GM19043 (cell line): ENCODE results near the gene CMTM1.
"Not testable (repeated sequence)": the region's sequence is repeated elsewhere in the genome, so short reads cannot be mapped to it uniquely, and the experiment has no call there.

ENCODE experiments used
- ATAC-seq: cut with Tn5 transposase; IDR thresholded peaks from one replicate; pipeline ENCODE4 v1.9.1; 2021; ENCODE audit warnings: low read depth; ENCODE audit not compliant: unreplicated experiment

CMTM1 gene

DNA sequence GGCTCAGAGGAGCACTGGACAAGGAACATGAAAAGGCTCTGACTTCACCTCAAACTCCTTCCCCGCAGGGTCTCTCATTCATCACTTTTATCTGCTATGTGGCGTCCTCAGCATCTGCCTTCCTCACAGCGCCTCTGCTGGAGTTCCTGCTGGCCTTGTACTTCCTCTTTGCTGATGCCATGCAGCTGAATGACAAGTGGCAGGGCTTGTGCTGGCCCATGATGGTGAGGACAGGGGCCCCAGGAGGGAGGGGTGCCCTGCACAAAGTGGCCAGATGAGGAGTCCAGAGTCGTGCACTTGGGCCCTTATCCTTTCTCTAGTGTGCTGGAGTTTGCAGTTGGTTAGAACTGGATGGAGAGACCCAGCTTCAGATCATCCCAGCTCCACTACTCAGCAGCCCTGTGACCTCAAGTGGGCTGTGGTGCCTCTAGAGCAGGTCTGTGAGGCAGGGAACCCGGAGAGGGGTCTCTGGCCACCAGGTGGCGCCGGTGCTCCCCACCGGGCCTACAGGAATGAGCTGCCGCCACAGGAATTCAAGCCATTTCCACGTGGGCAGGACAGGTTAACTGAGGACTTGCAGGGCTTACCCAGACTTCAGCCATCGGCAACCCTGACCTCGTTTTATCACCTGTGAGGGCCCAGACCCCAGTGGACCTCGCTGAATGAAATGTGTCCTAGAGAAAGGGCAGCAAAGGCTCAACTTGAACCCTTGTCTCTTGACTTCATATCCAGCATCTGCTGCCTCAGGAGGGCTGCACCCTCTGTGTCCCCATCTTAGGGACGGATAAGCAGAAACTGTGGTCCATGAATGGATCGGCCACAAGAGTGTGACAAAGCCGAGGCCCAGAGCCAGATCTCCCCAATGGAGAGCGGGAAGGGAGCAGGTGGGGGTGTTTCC lies 42.3 kb downstream of the CMTM1 start:
- peak; percentile 40 for ATAC-seq

DNA sequence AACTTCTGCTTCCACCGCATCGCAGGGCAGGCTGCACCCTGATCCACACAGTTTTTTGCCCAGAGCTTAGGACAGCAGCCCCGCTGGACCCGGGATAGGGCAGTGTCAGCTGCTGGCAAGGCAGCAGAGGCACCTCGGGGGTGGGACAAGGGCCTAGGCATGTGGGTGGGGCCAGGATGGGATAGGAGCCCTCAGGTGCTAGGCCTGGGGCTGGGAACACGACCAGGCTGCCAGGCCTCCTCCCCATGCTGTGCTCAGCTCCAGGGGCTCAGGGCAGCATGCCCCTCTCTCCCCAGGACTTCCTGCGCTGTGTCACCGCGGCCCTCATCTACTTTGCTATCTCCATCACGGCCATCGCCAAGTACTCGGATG lies 42.9 kb downstream of the CMTM1 start:
- no peak for ATAC-seq

DNA sequence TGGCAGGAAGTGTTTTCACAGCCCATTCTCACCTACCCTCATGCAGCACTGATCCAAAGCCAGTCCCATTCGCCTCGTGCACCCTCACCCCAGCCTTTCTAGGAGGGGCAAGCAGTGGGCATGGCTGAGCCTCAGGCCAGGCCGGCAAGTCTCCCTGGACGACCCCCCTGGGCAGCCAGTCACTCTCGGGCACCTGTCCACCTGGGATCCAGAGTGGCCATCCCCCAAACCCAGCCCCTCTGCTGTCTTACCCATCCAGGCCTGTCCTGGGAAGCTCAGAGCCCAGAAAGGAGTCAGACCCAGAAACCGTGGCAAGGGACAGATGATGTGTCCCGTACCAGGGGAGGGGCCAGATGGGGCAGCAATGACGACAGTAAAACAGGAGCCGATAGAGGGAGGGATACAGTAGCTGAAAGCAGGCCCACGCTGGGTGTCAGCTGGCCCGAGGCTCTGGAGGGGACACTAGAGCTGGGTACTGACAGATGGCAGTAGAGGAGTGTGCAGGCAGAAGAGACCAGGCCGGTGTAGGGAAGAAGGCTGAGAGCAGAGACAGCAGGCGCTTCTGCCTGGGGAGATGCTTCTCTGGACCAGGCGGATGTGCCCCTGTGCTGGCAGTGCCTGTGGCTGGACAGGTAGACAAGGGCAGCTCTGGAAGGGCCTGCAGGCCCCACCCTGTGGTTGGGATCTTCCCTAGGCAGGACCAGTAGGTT lies 44.0 kb downstream of the CMTM1 start:
- no peak for ATAC-seq

DNA sequence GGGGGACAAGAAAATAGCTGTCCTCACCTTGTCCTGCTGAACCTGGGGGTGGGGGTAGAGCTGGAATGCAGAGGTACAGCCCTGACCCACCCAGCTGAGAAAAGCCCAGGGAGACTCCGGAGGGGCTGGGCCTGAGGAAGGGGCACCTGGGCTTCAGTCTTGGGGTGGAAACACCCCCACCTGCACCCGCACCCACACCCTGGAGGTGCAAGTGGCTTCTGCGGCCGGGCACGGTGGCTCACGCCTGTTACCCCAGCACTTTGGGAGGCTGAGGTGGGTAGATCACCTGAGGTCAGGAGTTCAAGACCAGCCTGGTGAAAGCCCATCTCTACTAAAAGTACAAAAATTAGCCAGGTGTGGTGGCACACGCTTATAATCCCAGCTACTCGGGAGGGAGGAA lies 45.7 kb downstream of the CMTM1 start:
- ATAC-seq, result not testable (repeated sequence)

DNA sequence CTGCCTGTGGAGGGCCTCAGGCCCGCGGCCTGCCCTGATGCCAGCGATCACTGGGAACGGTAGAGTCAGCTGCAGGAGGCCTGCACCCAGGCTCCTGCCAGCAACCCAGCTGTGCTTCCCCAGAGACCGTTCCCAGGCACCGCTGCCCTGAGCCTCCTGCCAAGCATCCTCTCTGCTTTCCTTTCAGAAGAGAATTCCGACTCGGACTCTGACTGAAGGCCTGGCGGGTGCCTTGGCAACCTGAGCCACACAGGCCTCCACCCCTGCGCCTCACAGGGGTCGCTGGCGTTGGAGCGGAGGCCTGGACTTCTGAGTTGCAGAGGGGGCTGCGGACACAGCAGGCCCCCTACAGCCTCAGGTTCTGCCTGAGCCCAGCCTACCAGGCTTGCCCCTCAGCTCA lies 46.2 kb downstream of the CMTM1 start:
- no peak for ATAC-seq

DNA sequence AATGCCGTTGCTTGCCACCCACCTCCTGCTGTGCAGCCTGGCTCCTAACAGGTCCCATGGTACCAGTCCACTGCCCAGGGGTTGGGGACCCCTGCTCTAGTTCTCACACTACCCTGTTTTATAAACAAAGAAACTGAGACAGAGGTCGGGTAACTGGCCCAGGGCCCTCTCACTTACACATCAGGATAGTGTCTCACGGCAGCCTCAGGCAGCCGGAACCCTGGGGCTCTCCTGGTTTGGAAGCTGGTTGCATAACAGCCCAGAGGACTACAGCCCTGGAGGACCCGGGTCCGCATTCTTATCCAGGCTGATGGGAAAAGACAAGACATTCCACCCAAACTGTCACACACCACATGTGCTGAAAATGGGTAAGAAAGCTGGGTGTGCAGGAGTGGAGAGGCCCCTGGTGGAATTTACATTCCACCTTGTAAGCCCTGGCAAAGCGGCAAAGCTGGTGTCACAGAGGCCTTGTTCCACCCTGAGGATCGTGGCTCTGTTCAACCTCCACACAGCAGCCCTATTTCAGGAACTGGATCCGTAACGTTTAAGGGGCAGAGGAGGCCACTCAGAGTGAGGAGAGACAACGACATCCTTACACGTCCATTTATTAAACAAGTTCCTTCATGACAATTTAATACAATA lies 48.0 kb downstream of the CMTM1 start:
- no peak for ATAC-seq

DNA sequence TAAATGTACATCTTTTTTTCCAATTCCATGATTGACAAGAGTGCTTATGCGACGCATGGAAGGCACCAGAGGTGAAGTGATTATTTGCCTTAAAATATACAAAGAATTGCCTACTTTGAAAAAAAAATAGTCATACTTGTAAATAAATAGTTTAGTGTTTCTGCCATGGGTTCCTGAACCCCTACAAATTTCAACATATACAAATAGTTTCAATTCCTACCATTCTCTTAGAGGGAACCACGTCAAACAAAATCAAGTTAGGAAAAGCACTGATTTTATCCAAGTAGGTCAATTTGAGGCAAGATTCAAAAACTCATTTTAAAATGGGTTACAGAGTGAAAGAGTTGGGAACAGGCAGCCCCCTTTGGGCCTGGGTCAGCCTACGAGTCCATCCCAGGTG lies 49.9 kb downstream of the CMTM1 start:
- ATAC-seq, result no peak

DNA sequence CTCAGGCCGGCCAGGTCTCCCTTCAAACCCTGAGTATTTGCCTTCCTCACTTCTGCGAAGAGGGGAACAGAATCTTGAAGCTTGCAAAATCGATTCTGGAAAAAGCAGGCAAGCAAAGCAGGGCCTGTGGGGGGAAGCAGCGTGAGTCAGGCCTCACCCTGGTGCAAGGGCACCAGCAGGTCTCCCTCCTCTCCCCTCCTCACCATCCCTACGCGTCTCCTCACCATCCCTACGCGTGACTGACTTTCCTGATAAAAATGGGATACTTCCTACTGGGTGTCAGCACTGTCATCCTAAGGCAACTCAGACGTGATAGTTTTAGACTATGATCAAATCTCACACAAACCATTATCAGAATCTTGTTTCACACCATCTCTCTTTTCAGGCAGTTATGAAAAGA lies 50.4 kb downstream of the CMTM1 start:
- ATAC-seq, result no peak

DNA sequence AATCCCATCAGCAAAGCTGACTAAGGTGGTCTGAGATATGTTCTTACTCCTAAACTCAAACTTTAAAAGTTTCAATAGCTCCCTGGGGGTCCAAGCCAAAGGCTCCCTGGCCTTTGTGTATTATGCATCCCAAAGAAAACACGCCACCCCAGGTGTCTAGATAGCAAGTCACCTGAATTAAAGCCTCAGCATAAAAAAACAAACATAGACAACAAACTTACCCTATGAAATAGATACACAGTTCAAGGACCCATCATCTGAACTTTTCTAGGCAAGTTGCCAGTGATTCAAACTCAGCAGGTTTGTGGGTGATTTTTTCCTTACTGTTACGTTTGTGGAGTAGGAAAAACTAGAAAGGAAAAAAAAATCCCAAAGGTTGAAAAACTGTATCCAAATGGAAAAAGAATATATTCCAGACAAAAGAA lies 50.8 kb downstream of the CMTM1 start:
- no peak for ATAC-seq

DNA sequence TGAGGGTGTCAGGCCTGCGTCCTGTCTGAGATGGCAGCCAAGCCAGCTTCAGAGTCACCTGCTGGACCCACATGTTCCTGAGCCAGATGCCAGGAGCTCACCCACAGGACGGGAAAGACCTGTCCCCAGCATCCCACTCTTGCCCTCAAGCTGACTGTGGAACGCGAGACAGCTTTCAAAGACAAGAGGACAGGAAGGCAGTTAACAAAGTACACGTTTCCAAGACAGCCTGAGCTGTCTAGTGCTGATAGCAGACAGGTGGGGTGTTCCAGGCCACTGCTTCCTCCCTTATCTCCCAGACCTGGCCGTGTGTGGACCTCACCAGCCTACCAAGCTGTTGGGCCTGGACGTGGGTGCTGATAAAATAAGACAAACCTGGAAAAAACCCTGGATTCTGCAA lies 51.5 kb downstream of the CMTM1 start:
- ATAC-seq, result no peak

DNA sequence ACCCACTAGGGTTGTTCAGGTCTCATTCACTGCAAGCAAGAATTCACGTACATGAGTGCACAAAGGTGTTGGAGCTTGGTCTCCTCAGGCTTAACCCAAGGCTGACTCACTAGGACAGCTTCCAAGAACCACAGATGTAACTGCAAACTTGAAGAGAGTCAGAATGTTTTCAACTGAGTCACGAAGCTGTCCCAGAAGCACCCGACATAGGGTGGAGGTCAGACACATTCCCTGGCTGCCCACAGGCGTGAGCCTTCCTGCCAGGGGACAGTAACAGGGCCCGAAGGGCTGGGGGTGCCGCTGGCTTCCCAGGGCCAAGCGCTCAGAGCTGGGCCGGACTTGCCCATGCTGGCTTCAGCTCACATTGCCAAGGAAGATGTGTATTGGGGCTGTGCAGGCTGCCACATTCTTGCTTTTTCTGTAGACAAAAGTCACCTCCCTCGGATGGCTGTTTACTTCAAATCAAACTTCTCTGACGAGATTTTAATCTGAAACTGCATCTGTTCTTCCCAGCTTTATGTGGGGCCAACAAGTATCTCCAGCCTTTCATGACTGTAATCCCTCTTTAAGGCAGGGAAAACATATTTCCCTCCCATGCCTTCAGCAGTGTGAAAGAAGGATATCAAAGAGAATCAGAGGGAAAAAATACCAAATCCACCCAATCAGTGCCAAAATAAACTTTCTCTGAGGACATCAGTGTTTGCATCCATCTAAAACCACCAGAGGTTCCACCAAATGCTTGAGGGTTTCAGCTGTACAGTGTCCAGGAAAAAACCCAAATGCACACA lies 52.5 kb downstream of the CMTM1 start:
- no peak for ATAC-seq

DNA sequence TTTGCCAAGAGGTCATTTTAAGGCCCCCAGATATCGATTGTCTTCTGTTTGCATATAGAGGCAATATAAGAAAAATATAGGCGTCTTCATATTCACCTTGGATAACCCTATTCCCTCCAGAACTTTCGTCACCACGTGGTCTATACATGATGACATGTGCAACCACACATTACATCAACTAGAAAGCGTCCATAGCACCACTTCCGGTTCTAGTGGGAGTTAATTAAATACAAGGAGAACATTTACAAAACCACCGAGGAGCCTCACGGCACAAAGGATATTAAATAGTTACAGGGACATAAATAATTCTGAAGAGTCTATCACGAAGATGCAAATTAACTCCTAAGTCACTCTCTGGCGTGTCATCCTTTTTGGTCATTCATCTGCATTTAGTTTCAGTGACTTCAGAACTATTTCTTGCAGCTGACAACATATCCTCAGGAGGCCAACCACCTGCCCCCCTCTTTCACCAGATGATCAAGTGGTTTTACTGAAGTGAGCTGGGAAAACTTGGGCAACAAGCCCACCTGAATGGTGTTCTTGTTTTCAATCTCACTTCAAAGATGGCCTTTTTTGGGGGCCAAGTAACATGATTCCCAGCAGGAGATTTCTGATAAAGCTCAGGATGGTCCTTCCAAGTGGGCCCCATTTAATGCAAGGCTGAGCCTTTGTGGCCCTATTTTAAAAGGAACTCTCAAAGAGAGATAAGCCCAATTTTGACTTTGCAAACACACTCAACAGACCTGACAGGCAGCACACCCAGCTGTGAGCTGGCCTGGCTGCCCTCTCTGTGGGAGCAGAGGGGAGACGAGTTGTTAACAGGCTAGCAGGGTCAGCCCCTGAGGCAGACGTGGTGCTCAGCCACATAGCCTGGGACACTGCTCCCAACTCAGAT lies 53.5 kb downstream of the CMTM1 start:
- no peak for ATAC-seq

DNA sequence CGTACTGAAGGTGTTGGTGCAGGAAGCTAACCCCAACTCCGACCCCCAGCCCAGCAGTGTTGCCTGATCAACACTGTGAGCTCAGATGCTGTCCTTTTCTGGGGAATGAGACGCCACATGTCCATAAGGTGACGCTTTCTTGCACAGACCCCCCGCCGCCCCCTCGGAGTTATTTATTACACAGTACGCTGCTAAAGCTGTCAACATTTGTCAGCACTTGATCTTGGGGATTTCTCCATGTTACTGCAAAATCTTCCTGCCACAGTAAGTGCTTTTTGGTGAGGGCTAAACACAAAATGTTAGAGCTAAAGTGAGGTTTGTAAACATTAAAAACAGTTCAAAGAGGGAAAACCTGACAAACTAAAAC lies 54.2 kb downstream of the CMTM1 start:
- ATAC-seq, result no peak

DNA sequence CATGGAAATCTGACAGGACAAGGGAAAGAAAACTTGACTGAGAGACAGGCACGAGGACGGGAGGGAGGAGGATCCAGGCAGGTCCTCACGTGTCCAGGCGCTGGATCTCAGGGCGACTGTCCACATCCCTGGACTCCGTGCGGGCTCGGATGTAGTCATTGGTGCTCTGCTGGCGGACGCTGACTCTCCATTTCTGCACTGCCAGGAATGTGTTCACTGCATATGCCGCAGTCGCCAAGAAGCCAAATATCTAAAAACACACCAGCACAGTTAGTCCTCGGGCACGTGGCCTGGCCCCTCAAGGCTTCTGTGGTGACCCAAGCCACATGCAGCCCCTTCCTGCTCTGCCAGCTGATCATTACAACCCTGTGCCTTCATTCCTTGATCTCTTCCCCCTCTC lies 55.7 kb downstream of the CMTM1 start:
- no peak for ATAC-seq

DNA sequence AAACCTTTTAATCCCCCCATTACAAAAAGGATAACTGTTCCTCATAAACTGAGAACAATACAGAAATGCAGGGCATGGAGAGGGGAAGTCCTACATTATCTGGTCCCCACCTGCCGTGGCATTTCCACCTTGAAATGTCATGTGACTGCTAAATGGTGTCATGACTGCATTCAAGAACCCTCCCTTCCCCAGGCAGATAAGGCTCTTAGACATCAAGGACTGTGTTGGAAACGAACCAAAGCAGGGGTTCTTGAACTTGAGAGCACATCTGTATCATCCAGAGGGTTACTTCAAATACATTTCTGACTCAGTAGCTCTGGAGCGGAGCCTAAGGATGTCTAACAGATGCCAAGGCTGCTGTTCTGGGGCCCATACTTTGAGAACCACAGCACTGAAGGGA lies 56.6 kb downstream of the CMTM1 start:
- ATAC-seq, result no peak

DNA sequence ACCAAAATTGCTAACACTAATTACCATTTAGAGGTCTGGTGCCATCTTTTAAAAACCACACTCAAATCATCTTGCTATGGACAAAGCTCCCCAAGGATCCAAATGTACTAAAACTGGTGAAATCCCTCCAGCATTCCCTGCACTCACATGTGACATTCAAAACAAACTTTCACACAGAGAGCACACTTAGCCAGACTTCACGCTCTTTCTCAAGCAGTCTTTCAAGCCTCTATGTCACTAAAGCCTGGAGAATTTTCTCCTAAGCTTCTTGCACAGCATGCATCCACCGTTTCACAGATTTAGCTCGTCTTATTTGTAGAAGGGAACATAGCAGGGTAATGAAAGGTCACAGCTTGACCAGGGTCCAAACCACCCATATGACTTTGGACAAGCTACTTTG lies 57.5 kb downstream of the CMTM1 start:
- ATAC-seq, result no peak

DNA sequence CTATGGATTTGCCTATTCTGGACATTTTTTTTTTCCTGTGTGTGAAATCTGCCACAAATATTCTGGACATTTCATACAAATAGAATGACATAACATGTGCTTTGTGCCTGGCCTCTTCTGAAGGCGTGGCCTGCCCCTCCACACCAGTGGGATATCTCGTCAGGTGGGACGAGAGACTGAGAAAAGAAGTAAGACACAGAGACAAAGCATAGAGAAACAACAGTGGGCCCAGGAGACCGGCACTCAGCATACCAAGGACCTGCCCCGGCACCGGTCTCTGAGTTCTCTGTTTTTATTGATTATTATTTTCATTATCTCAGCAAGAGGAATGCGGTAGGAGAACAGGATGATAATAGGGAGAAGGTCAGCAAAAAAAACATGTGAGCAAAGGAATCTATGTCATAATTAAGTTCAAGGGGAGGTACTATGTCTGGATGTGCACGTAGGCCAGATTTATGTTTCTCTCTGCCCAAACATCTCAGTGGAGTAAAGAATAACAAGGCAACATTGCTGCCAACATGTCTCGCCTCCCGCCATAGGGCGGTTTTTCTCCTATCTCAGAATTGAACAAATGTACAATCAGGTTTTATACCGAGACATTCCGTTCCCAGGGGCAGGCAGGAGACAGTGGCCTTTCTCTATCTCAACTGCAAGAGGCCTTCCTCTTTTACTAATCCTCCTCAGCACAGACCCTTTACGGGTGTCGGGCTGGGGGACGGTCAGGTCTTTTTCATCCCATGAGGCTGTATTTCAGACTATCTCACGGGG lies 61.6 kb downstream of the CMTM1 start:
- ATAC-seq, result not testable (repeated sequence)
